ENCODE measurements around the gene THSD4.

The THSD4 gene

DNA sequence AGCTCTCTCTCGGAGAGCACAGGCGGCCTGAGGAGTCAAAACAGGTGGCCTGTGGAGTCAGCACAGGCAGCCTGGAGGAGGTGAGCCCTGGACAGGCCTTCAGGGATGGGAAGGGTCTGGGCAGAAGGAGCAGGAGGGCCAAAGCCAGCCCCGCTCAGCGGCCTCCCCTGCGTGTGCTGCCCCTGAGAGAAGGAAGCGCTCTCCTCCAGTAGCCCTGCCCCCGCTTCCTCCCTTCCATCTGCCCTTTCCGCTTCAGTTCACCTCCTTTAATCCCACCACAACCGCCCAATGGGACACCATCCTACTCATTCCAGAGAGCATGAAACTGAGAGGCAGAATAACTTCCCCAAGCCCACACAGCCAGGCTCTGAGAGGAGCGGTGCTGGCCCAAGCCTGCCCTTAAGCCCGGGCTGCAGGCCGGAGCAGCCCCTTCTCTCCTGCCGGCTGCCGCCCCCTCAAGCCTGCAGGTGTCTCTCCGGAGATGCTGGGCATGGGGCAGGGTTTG, 691.9 kb downstream of the THSD4 start:
- DNase-seq: no peak

- DNase-seq: no peak
Observed at GRCh38 chr15:71807691-71808091, 692.4 kb downstream of the THSD4 start.

- DNase-seq: no peak
Observed at GRCh38 chr15:71808311-71809020, 693.2 kb downstream of the THSD4 start.

GRCh38 chr15:71809346-71809745, 694.1 kb downstream of the THSD4 start:
- DNase-seq: no peak

DNA sequence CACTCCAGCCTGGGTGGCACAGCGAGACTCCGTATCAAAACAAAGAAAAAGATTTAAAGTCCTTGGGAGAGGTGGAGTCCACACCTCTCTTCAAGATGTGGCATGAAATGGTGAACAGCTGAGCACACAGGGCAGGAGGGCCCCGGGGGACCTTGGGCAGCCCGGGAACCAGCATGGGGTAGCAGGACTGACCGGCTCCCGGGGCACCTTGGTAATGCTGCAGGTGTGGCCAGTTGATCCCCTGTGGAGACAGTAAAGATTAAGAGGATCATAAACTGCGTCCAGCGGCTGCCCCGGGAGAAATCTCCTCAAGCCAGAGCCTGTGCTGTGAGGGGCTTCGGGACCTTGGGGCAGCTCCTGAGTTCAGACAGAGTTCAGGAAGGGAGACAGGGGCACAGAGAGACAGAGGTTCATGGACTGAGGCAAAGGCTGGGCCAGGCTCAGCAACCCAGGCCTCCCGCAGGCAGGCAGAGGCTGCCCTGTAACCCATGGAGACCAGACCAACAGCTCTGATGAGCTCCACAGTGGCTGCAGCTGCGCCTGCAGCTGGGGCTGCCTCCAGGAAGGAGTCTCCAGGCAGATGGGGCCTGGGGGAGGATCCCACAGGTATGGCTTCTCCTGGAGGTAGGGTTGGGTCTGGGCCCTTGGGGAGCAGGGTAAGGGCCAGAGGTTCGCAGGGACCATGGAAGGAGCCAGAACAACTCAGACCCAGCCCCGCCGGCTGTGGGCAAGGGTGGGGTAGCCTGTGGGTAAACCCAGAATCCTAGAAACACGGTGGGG, 695.2 kb downstream of the THSD4 start, which contains the start of gene NR2E3:
NR2E3 (plus strand) TSS at position 299 of the 780 bp plus-strand sequence; CDS start at position 489, 190 bp downstream.
- no peak for DNase-seq

DNA sequence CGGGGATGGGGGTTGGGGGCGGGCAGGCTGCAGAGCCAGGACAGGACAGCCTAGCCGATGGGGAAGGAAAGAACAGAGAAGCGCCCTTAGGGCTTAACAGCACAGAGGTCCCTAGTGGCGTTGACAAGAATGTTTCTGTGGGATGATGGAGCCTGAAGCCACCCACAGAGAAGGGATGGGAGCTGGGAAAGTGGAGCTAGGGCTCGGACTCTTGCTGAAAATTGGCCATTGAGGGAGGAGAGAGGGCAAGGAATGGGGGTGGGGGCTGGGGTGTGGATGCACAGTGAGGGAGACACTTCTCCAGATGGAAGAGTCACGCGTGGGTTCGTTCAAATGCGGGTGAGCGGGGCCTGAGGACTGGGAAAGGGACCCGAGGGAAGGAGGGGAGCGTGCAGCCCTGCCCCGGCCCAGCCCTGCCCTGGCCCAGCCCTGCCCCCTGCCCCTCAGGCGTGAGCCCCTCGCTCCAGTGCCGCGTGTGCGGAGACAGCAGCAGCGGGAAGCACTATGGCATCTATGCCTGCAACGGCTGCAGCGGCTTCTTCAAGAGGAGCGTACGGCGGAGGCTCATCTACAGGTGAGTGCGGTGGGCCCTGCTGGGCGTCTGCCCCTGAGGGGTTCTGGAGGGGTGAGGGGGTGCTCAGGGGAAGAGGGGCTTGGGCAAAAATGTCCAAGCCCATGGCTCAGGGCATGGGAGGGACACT, 695.9 kb downstream of the THSD4 start:
- no peak for DNase-seq

DNA sequence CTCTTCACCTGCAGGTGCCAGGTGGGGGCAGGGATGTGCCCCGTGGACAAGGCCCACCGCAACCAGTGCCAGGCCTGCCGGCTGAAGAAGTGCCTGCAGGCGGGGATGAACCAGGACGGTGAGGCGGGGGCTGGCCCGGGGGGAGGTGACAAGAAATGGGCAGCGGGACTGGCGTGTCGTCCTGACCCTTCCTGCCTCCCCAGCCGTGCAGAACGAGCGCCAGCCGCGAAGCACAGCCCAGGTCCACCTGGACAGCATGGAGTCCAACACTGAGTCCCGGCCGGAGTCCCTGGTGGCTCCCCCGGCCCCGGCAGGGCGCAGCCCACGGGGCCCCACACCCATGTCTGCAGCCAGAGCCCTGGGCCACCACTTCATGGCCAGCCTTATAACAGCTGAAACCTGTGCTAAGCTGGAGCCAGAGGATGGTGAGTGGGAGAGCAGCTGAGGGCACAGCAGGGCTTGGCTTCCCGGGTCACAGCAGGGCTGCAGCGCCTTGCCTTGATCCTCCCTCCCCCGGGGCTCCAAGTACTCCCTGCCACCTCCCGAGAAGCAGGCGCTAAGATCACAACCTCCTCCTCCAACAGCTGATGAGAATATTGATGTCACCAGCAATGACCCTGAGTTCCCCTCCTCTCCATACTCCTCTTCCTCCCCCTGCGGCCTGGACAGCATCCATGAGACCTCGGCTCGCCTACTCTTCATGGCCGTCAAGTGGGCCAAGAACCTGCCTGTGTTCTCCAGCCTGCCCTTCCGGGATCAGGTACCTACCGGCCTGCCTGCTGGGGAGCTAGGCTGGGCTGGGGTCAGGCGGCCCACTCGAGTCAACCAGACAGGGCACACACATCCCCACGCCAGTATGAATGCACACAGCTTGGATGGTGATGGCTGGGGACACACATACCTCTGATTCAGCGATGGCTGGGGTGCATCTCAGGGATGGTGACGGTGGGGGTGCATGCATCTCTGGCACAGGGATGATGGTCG, 696.8 kb downstream of the THSD4 start:
- no peak for DNase-seq

DNA sequence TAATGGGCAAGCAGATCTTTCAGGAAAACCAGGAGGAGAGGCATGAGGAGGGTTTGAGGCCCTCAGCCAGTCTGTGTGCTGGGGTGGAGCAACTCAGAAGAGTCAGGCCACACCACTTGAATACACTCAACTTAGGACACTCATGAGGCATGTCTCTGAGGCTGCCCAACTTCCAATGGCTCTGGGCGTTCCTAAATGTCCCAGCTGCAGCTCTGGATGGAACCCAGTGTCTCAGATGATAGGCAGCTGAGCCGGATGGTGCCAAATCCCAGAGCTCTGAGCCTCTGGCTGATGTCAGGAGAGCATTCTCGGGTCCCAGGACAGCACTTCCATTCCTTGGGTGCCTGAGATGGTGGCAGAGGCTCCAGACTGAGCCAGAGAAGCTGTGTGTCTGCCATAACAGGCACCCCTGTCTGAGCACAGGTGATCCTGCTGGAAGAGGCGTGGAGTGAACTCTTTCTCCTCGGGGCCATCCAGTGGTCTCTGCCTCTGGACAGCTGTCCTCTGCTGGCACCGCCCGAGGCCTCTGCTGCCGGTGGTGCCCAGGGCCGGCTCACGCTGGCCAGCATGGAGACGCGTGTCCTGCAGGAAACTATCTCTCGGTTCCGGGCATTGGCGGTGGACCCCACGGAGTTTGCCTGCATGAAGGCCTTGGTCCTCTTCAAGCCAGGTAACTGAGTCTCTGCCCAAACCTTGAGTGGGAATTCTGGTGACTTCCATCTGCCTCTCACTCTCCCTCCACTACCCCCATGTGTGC, 697.9 kb downstream of the THSD4 start:
- no peak for DNase-seq

DNA sequence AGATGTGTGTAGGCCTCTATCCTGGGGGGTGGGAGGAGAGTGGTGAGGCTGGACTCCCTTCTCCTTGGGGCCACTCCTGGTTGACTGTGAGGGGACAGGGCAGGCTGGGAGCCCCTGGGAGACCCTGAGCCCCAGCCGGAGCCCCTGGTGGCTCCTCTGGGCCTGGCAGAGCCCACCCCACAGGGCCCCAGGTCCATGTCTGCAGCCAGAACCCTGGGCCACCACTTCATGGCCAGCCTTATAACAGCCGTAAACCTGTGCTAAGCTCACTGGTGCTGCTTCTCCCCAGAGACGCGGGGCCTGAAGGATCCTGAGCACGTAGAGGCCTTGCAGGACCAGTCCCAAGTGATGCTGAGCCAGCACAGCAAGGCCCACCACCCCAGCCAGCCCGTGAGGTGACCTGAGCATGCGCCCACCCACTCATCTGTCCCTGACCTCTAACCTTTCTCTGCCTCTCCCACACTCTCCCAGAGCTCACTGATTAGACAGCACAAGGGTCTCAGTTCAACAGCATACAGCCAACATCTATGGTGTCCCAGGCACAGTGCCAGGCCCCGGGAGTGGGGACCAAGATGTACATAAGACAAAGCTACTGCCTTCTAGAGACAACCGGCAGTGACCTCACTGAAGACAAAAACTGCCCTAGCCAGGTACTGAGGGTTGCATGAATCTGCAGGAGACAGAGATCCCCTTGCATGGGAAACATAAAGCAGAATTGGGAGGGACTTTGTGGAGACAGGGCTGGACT, 698.6 kb downstream of the THSD4 start:
- no peak for DNase-seq

DNA sequence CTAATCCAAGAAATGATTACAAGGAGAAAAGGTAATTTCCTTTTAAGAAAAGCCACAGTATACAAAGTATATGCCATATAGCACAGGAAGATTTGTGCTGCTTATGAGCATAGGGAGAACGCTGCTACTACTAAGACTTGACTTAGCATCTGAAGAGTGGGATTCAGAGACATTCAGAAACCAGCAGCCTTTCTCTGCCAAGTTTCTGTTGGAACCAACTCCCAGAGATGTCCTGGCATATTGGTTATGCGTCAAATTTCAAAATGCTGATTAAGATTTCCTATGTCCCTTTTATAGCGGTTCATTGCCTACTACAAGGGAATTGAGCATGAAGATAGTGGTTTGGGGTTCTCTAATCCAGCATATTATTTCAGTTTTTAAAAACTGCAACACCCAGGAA, 700.0 kb downstream of the THSD4 start:
- DNase-seq: no peak

GRCh38 chr15:71817351-71817750, 702.1 kb downstream of the THSD4 start:
- no peak for DNase-seq

DNA sequence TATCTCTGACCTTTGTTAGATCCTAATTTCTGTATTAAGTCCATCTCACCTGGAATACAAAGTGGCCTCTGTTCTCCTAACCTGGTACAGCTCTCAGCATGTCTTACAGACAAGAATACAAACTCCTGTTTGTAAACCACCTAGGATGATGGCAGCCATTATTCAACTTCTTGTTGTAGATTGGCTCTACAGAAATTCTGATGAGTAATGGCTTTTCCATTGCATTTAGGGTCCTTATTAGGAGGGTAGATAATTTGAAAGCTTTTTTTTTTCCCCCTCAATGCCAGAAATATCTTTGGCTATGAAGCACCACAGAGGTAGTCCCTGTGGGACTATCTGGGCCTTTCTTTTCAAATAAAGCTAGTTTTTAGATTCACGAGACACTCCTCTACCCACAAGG, 704.9 kb downstream of the THSD4 start:
- no peak for DNase-seq

DNA sequence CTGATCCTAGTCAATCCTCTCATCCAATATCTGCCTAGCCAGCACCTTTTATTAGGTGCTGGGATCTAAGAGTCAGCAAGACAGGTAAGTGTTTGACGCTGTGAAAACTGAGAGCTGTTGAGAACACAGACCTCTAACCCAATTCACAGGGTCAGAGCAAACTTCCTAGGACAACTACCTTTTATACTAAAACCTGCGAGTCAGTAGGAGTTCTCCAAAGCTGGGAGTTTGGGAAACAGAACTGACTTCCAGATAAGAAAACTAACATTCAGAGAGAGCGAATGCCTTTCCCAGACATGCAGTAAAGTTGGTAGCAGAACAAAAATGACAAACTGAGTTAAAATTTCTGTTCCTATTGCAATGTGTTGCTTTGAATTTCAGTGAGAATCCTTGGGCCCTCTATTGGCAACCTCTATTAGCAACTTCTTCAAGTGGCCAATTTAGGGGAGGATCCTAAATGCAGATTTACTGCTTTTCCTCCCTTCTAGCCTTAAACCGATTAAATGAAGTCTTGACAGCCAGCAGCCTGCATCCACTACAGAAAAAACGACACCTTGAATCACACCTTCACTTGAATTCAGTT, 706.4 kb downstream of the THSD4 start:
- DNase-seq: no peak

DNA sequence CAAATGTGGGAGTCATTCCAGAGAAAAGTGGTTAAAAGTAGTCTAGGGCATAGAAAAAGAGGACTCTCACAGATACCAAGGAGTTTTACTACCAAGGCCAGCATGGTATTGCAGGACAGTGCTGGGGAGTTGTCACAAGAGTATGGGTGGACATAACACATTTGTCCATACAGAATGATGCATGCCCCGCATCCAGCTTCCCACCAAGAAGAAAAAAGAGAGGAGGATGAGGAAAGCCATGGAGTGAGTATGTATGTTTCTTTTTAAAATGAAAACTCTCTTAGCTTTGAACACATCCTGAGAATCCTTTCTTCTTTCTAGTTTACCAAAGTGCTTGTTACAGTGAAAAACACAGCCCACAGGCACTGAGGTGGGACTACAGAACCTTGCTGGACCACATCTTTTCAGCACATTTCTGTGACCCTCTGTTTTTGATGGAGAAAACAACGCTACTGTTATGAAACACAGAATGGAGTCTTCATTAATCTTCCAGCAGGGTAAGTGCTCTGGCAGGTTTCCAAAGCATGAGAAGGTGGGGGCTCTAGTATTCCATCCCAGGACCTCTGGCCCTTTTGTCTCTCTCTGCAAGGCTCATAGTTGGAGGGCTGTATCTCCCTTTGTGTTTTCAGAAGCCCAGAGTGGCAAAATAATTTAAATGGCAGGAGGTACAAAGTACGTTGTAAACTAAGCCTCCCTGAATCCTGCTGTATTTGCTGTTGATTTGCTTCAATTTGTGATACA, 707.8 kb downstream of the THSD4 start:
- DNase-seq: no peak

GRCh38 chr15:71823801-71824200, 708.5 kb downstream of the THSD4 start:
- DNase-seq: no peak

DNA sequence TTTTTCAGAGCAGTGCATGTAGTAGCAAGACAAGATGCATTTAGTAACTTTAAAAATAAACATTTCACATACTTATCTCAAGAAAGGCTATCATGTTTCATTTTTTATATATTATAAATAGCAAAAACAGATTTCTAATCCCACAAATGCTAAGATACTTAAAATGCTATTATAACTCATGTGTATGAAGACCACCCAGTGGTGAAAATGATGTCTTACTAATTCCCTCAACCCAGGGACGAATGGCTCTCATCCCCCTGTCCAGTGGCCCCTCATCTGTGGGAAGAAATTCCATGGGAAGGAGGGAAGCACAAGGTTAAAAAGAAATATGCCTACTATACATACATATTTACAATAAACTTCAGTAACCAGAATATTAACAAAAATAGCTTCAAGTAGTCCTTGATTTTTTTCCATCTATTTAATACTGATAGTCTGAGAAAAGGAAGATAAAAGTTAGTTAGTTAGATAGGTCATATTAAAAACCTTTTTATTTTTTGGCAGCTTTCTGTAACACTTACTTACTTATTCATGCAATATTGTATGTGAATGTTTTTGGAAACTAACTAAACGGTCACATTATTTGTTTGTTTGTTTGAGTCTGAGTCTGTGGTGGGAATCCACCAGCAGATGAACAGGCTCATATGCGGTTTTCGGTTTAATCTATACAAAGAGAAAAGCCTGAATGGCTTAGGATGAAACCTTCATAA, 709.9 kb downstream of the THSD4 start:
- no peak for DNase-seq

DNA sequence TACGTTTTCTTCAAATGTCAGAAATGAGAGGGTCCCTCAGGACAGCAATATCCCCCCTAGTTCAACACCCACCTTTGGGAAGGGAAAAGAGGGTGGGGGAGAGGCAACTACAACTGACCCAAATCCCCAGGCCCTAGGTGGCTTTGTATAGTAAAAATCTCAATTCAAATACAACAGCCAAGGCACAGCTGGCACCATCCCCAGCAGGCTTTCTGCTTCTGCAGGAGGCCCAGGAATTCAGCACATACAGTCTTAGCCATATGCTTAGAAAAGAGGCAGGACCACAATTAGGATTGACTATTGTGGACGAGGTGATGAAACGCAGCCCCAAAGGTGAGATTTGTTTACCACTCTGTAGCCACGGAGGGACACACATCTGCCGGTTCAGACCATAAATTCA, 710.9 kb downstream of the THSD4 start:
- no peak for DNase-seq

DNA sequence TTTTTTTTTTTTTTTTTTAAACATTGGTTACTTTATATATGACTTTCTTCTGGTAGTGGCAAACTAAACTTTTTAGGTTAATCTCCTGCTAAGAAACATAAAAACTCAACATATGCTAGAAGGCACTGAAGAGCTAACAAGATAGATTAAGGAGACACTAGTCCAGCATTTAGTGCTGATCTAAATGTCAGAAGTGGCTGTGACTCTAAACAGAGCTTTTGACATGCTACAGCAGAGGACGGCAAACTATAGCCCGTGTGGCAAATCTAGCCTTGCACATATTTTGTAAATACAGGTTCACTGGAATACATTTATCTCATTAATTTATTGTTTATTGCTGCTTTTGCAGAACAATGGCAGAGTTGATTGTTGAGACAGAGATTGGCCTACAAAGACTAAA, 715.7 kb downstream of the THSD4 start:
- DNase-seq: no peak

Measured in cortex of kidney (tissue), 1 donor.